ENCODE data around the gene DAPK1. TPM values are rescaled to one million over a fixed set of nuclear protein-coding genes. Genes with fewer than 3 reads are reported as not detected.
"Not testable (repeated sequence)": the region's sequence is repeated elsewhere in the genome, so short reads cannot be mapped to it uniquely, and the experiment has no call there.

The DAPK1 gene
- total and polyA plus RNA-seq, 5 donors from 2014 or later = 0.14 to 3.5 (median 0.42) TPM; not detected in 2

GRCh38 chr9:87548159-87548558, 50.5 kb downstream of the DAPK1 start:
- Histone ChIP-seq H3K36me3 (ENCODE audit: control insufficient read depth, insufficient read depth, low read length) (no peaks in the 10 kb centered on the region), H3K27ac (ENCODE audit: insufficient read depth, low read length, poor library complexity, severe bottlenecking) (no peak overlapping the region), H3K4me3 (ENCODE audit: low read depth, low read length) (no peak overlapping the region), H3K27me3 (ENCODE audit: control insufficient read depth, insufficient read depth, low read length) (no peaks in the 10 kb centered on the region), H3K9me3 (ENCODE audit: control insufficient read depth in 2 of 2, low read length in 2 of 2) (no peaks in the 10 kb centered on the region), H3K4me1 (ENCODE audit: control insufficient read depth, insufficient read depth, low read length, poor library complexity, severe bottlenecking) (no peaks in the 10 kb centered on the region)
- ATAC-seq (ENCODE audit: low read depth in 2 of 2) (no peak), DNase-seq (no peak)
- Mint-ChIP-seq H3K27me3 (peaks cover 7% of the 10 kb centered on the region), H3K27ac (no peak overlapping the region), H3K36me3 (no peaks in the 10 kb centered on the region), H3K4me3 (no peak overlapping the region), H3K9me3 (peaks cover 0 to 4% (median 0%) of the 10 kb centered on the region in 7 donors), H3K4me1 (no peaks in the 10 kb centered on the region)

GRCh38 chr9:87549088-87549487, 51.4 kb downstream of the DAPK1 start:
- H3K27ac Mint-ChIP-seq; H3K27me3 Mint-ChIP-seq; DNase-seq; H3K9me3 ChIP-seq (ENCODE audit: control insufficient read depth in 2 of 2, low read length in 2 of 2); H3K9me3 Mint-ChIP-seq; H3K4me1 ChIP-seq (ENCODE audit: control insufficient read depth, insufficient read depth, low read length, poor library complexity, severe bottlenecking); H3K36me3 ChIP-seq (ENCODE audit: control insufficient read depth, insufficient read depth, low read length); ATAC-seq (ENCODE audit: low read depth in 2 of 2); H3K4me3 ChIP-seq (ENCODE audit: low read depth, low read length); H3K27me3 ChIP-seq (ENCODE audit: control insufficient read depth, insufficient read depth, low read length); H3K4me3 Mint-ChIP-seq; H3K27ac ChIP-seq (ENCODE audit: insufficient read depth, low read length, poor library complexity, severe bottlenecking); H3K36me3 Mint-ChIP-seq; H3K4me1 Mint-ChIP-seq: not testable (repeated sequence)

GRCh38 chr9:87549791-87550190, 52.1 kb downstream of the DAPK1 start:
- H3K36me3 Mint-ChIP-seq = no peaks in the 10 kb centered on the region
- peaks cover 0 to 4% (median 0%) of the 10 kb centered on the region in 7 donors for H3K9me3 Mint-ChIP-seq
- H3K27me3 Mint-ChIP-seq = peaks cover 7% of the 10 kb centered on the region
- H3K27me3 ChIP-seq (ENCODE audit: control insufficient read depth, insufficient read depth, low read length) = no peaks in the 10 kb centered on the region
- no peaks in the 10 kb centered on the region for H3K4me1 ChIP-seq (ENCODE audit: control insufficient read depth, insufficient read depth, low read length, poor library complexity, severe bottlenecking)
- H3K9me3 ChIP-seq (ENCODE audit: control insufficient read depth in 2 of 2, low read length in 2 of 2) = no peaks in the 10 kb centered on the region
- no peak overlapping the region for H3K4me3 ChIP-seq (ENCODE audit: low read depth, low read length)
- DNase-seq = no peak
- no peak overlapping the region for H3K27ac Mint-ChIP-seq
- no peak overlapping the region for H3K4me3 Mint-ChIP-seq
- no peaks in the 10 kb centered on the region for H3K4me1 Mint-ChIP-seq
- H3K36me3 ChIP-seq (ENCODE audit: control insufficient read depth, insufficient read depth, low read length) = no peaks in the 10 kb centered on the region
- no peak overlapping the region for H3K27ac ChIP-seq (ENCODE audit: insufficient read depth, low read length, poor library complexity, severe bottlenecking)
- ATAC-seq (ENCODE audit: low read depth in 2 of 2) = no peak

- Mint-ChIP-seq H3K36me3 (no peaks in the 10 kb centered on the region), H3K27me3 (peaks cover 7% of the 10 kb centered on the region), H3K4me3 (no peak overlapping the region), H3K4me1 (no peaks in the 10 kb centered on the region), H3K9me3 (peaks cover 0 to 4% (median 0%) of the 10 kb centered on the region in 7 donors), H3K27ac (no peak overlapping the region)
- no peak for DNase-seq
- Histone ChIP-seq H3K4me3 (ENCODE audit: low read depth, low read length) (no peak overlapping the region), H3K4me1 (ENCODE audit: control insufficient read depth, insufficient read depth, low read length, poor library complexity, severe bottlenecking) (no peaks in the 10 kb centered on the region), H3K27ac (ENCODE audit: insufficient read depth, low read length, poor library complexity, severe bottlenecking) (no peak overlapping the region), H3K36me3 (ENCODE audit: control insufficient read depth, insufficient read depth, low read length) (no peaks in the 10 kb centered on the region), H3K9me3 (ENCODE audit: control insufficient read depth in 2 of 2, low read length in 2 of 2) (no peaks in the 10 kb centered on the region), H3K27me3 (ENCODE audit: control insufficient read depth, insufficient read depth, low read length) (no peaks in the 10 kb centered on the region)
- ATAC-seq (ENCODE audit: low read depth in 2 of 2) = no peak
Observed at GRCh38 chr9:87550253-87550954, 52.7 kb downstream of the DAPK1 start.

GRCh38 chr9:87551772-87552217, 54.1 kb downstream of the DAPK1 start:
- H3K27me3 Mint-ChIP-seq = peaks cover 7% of the 10 kb centered on the region
- Histone ChIP-seq H3K4me1 (ENCODE audit: control insufficient read depth, insufficient read depth, low read length, poor library complexity, severe bottlenecking) (no peaks in the 10 kb centered on the region), H3K4me3 (ENCODE audit: low read depth, low read length) (no peak overlapping the region), H3K27ac (ENCODE audit: insufficient read depth, low read length, poor library complexity, severe bottlenecking) (no peak overlapping the region), H3K27me3 (ENCODE audit: control insufficient read depth, insufficient read depth, low read length) (no peaks in the 10 kb centered on the region), H3K9me3 (ENCODE audit: control insufficient read depth in 2 of 2, low read length in 2 of 2) (no peaks in the 10 kb centered on the region), H3K36me3 (ENCODE audit: control insufficient read depth, insufficient read depth, low read length) (no peaks in the 10 kb centered on the region)
- no peaks in the 10 kb centered on the region for H3K36me3 Mint-ChIP-seq
- no peak for DNase-seq
- no peak overlapping the region for H3K4me3 Mint-ChIP-seq
- H3K9me3 Mint-ChIP-seq = peaks cover 0 to 4% (median 0%) of the 10 kb centered on the region in 7 donors
- H3K27ac Mint-ChIP-seq = no peak overlapping the region
- H3K4me1 Mint-ChIP-seq = peaks cover 0 to 2% (median 0%) of the 10 kb centered on the region in 4 donors
- no peak for ATAC-seq (ENCODE audit: low read depth in 2 of 2)

- no peak overlapping the region for H3K27ac ChIP-seq (ENCODE audit: insufficient read depth, low read length, poor library complexity, severe bottlenecking)
- H3K9me3 ChIP-seq (ENCODE audit: control insufficient read depth in 2 of 2, low read length in 2 of 2) = no peaks in the 10 kb centered on the region
- no peaks in the 10 kb centered on the region for H3K36me3 ChIP-seq (ENCODE audit: control insufficient read depth, insufficient read depth, low read length)
- H3K4me1 Mint-ChIP-seq = peaks cover 0 to 2% (median 0%) of the 10 kb centered on the region in 4 donors
- H3K27me3 Mint-ChIP-seq = peaks cover 7% of the 10 kb centered on the region
- no peak overlapping the region for H3K4me3 Mint-ChIP-seq
- H3K27ac Mint-ChIP-seq = peak overlapping the region in 1 of 3 donors; percentile 63
- H3K9me3 Mint-ChIP-seq = peaks cover 0 to 3% (median 0%) of the 10 kb centered on the region in 7 donors
- no peaks in the 10 kb centered on the region for H3K4me1 ChIP-seq (ENCODE audit: control insufficient read depth, insufficient read depth, low read length, poor library complexity, severe bottlenecking)
- no peaks in the 10 kb centered on the region for H3K27me3 ChIP-seq (ENCODE audit: control insufficient read depth, insufficient read depth, low read length)
- ATAC-seq (ENCODE audit: low read depth in 2 of 2) = no peak
- H3K4me3 ChIP-seq (ENCODE audit: low read depth, low read length) = no peak overlapping the region
- DNase-seq = no peak
- no peaks in the 10 kb centered on the region for H3K36me3 Mint-ChIP-seq
Observed at GRCh38 chr9:87554171-87554910, 56.7 kb downstream of the DAPK1 start.

GRCh38 chr9:87554976-87555375, 57.3 kb downstream of the DAPK1 start:
- Mint-ChIP-seq H3K4me3 (no peak overlapping the region), H3K36me3 (no peaks in the 10 kb centered on the region), H3K9me3 (peaks cover 0 to 3% (median 0%) of the 10 kb centered on the region in 7 donors), H3K27me3 (peaks cover 7% of the 10 kb centered on the region), H3K4me1 (peaks cover 0 to 2% (median 0%) of the 10 kb centered on the region in 4 donors), H3K27ac (no peak overlapping the region)
- Histone ChIP-seq H3K27me3 (ENCODE audit: control insufficient read depth, insufficient read depth, low read length) (no peaks in the 10 kb centered on the region), H3K36me3 (ENCODE audit: control insufficient read depth, insufficient read depth, low read length) (no peaks in the 10 kb centered on the region), H3K27ac (ENCODE audit: insufficient read depth, low read length, poor library complexity, severe bottlenecking) (no peak overlapping the region), H3K9me3 (ENCODE audit: control insufficient read depth in 2 of 2, low read length in 2 of 2) (no peaks in the 10 kb centered on the region), H3K4me1 (ENCODE audit: control insufficient read depth, insufficient read depth, low read length, poor library complexity, severe bottlenecking) (no peaks in the 10 kb centered on the region), H3K4me3 (ENCODE audit: low read depth, low read length) (no peak overlapping the region)
- ATAC-seq (ENCODE audit: low read depth in 2 of 2) (no peak), DNase-seq (no peak)

Data from CD4-positive, CD25-positive, alpha-beta regulatory T cell (primary cell).